Right forelimb (tissue), 1 donor: ENCODE measurements around the gene DNAI2.

Experiments
- DNase-seq: peaks from one replicate; pipeline ENCODE4 v3.0.0-alpha.2; 2018

Gene DNAI2

GRCh38 chr17:74307984-74308773 is 34.1 kb downstream of the DNAI2 start:
- DNase-seq: no peak

- no peak for DNase-seq
These were observed 35.9 kb downstream of the DNAI2 start for GRCh38 chr17:74309902-74310301.

GRCh38 chr17:74314877-74315276 is 40.8 kb downstream of the DNAI2 start:
- DNase-seq: no peak

- no peak for DNase-seq
These were observed 42.2 kb downstream of the DNAI2 start for GRCh38 chr17:74316220-74316619.

- no peak for DNase-seq
These were observed 43.0 kb downstream of the DNAI2 start for GRCh38 chr17:74317071-74317470.

- DNase-seq: no peak
These were observed 44.4 kb downstream of the DNAI2 start for GRCh38 chr17:74318391-74318790.

GRCh38 chr17:74324521-74324920 is 50.5 kb downstream of the DNAI2 start:
- no peak for DNase-seq

- no peak for DNase-seq
These were observed 51.3 kb downstream of the DNAI2 start for GRCh38 chr17:74325376-74325742.

GRCh38 chr17:74325743-74326379 is 51.8 kb downstream of the DNAI2 start, which contains the start of gene KIF19:
KIF19 (plus strand) TSS chr17:74326226; CDS start chr17:74326350, 124 bp downstream.
- peak; percentile 60 for DNase-seq

GRCh38 chr17:74326506-74326905 is 52.5 kb downstream of the DNAI2 start:
- DNase-seq: no peak

GRCh38 chr17:74328487-74328886 is 54.5 kb downstream of the DNAI2 start:
- DNase-seq: no peak

- no peak for DNase-seq
These were observed 55.3 kb downstream of the DNAI2 start for GRCh38 chr17:74329378-74329777.

- no peak for DNase-seq
These were observed 56.4 kb downstream of the DNAI2 start for GRCh38 chr17:74330446-74330845.

- DNase-seq: no peak
These were observed 58.1 kb downstream of the DNAI2 start for GRCh38 chr17:74332017-74332650.

- DNase-seq: no peak
These were observed 58.8 kb downstream of the DNAI2 start for GRCh38 chr17:74332763-74333283.

- no peak for DNase-seq
These were observed 60.5 kb downstream of the DNAI2 start for GRCh38 chr17:74334393-74335039.

GRCh38 chr17:74335529-74336062 is 61.6 kb downstream of the DNAI2 start:
- no peak for DNase-seq

GRCh38 chr17:74336307-74336706 is 62.3 kb downstream of the DNAI2 start:
- no peak for DNase-seq

- DNase-seq: no peak
These were observed 63.9 kb downstream of the DNAI2 start for GRCh38 chr17:74337834-74338500.

- DNase-seq: no peak
These were observed 65.6 kb downstream of the DNAI2 start for GRCh38 chr17:74339537-74340195.

GRCh38 chr17:74340470-74341023 is 66.5 kb downstream of the DNAI2 start:
- DNase-seq: no peak
